Gastroesophageal sphincter (tissue), 4 donors: Measurements from ENCODE around the gene ARHGEF7. TPM values are rescaled to one million over a fixed set of nuclear protein-coding genes. Genes with fewer than 3 reads are reported as not detected.

Experiments
- ATAC-seq: fragments of 150-250 bp; one replicate; pipeline ENCODE4 v1.9.1; 2016; ENCODE audit warnings: mild to moderate bottlenecking, moderate library complexity
- H3K27ac ChIP-seq, 4 donors: fragments of 200-600 bp; sonication (generic) in 3 of 4; 1 replicate in 3 of 4; 2 replicates in 1 of 4; pipeline ENCODE4 v1.5.1; 2016 to 2019
- H3K27me3 ChIP-seq: fragments of 200-600 bp; sonication (generic); one replicate; pipeline ENCODE4 v1.5.1; 2019
- H3K36me3 ChIP-seq, 2 donors: fragments of 200-600 bp; sonication (generic); one replicate each; pipeline ENCODE4 v1.5.1; 2019; ENCODE audit warnings: control low read depth in 1 of 2
- H3K4me1 ChIP-seq, 3 donors: fragments of 200-600 bp; sonication (generic); 1 replicate in 2 of 3; 2 replicates in 1 of 3; pipeline ENCODE4 v1.5.1; 2016 to 2019; ENCODE audit warnings: control low read depth in 2 of 3
- H3K4me3 ChIP-seq, 2 donors: fragments of 200-600 bp; sonication (generic); one replicate each; pipeline ENCODE4 v1.5.1; 2019; ENCODE audit warnings: mild to moderate bottlenecking in 1 of 2, moderate library complexity in 1 of 2
- H3K9me3 ChIP-seq, 3 donors: fragments of 200-600 bp; sonication (generic); one replicate each; pipeline ENCODE4 v1.5.1; 2017 to 2019; ENCODE audit warnings: control low read depth in 2 of 3
- EP300 ChIP-seq: sonication (generic); formaldehyde crosslinking; IDR thresholded peaks from one replicate; pipeline ENCODE4 v1.6.1; 2017; ENCODE audit warnings: antibody characterized with exemption, mild to moderate bottlenecking
- POLR2A ChIP-seq, 2 donors: fragments of 450-650 bp; IDR thresholded peaks; one replicate each; pipeline ENCODE4 v1.6.1; 2017; ENCODE audit warnings: antibody characterized with exemption in 2 of 2, mild to moderate bottlenecking in 2 of 2, moderate library complexity in 1 of 2
- POLR2AphosphoS5 ChIP-seq: sonication (generic); formaldehyde crosslinking; IDR thresholded peaks from one replicate; pipeline ENCODE4 v1.6.1; 2017; ENCODE audit warnings: antibody characterized with exemption
- WGBS, 2 donors: methylation state at CpG; one replicate each; pipeline ENCODE4 v1.1.5; 2018; ENCODE audit warnings: low coverage in 1 of 2; 5-methylcytosine and 5-hydroxymethylcytosine counted together
- total RNA-seq, 4 donors: library from RNA; depleted of rRNA; stranded (reverse); fragments of >200 nt; gene quantifications; one replicate each; pipeline ENCODE4 v1.1.0, GENCODE V29; 2016
- TF ChIP-seq, protein P1 (sequence below), 4 experiments: fragments of 200-600 bp in 2 of 4; fragments of 450-650 bp in 2 of 4; sonication (generic) in 1 of 4; IDR thresholded peaks; one replicate each; pipeline ENCODE4 v1.5.1; 2017 to 2019; ENCODE audit warnings: antibody characterized with exemption in 4 of 4, mild to moderate bottlenecking in 2 of 4, moderate library complexity in 2 of 4

Gene ARHGEF7
- total RNA-seq, 4 donors from 2014 or later: 23.3 to 78.6 (median 47.2) TPM

DNA sequence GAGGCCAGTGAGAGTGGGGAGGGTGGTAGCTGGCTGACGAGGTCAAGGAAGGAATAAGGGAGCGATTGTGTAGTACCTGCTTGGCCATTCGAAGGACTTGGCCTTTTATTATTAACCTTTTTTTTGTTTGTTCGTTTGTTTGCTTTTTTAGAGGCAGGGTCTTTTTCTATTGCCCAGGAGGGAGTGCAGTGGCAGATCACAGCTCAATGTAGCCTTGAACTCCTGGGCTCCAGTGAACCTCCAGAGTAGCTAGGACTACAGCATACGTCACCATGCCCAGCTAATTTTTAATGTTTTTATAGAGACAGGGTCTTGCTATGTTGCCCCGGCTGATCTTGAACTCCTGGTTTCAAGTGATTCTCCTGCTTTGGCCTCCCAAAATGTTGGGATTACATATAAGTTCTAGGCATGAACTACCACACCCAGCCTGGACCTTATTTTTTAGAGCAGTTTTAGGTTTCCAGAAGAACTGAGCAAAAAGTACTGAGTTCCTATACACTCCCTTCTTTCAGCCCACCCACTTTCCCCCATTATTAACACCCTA, 25.5 kb downstream of the ARHGEF7 start:
- H3K27me3 ChIP-seq: peaks cover 30% of the 10 kb centered on the region
- H3K36me3 ChIP-seq: no peaks in the 10 kb centered on the region
- H3K27ac ChIP-seq: no peak overlapping the region
- H3K4me1 ChIP-seq: no peaks in the 10 kb centered on the region
- ATAC-seq: no peak
- no peak overlapping the region for H3K4me3 ChIP-seq
- H3K9me3 ChIP-seq: peaks cover 0 to 12% (median 0%) of the 10 kb centered on the region in 3 donors
- 79 to 81% methylated on average over 6 of the region's 6 CpGs for WGBS, 2 donors
- TF ChIP-seq, protein P1, sequence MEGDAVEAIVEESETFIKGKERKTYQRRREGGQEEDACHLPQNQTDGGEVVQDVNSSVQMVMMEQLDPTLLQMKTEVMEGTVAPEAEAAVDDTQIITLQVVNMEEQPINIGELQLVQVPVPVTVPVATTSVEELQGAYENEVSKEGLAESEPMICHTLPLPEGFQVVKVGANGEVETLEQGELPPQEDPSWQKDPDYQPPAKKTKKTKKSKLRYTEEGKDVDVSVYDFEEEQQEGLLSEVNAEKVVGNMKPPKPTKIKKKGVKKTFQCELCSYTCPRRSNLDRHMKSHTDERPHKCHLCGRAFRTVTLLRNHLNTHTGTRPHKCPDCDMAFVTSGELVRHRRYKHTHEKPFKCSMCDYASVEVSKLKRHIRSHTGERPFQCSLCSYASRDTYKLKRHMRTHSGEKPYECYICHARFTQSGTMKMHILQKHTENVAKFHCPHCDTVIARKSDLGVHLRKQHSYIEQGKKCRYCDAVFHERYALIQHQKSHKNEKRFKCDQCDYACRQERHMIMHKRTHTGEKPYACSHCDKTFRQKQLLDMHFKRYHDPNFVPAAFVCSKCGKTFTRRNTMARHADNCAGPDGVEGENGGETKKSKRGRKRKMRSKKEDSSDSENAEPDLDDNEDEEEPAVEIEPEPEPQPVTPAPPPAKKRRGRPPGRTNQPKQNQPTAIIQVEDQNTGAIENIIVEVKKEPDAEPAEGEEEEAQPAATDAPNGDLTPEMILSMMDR (IDR thresholded peaks at IDR 0.05): no peak
- no peak for TF ChIP-seq POLR2AphosphoS5
- no peak for TF ChIP-seq POLR2A (IDR thresholded peaks at IDR 0.05)
- no peak for TF ChIP-seq EP300

DNA sequence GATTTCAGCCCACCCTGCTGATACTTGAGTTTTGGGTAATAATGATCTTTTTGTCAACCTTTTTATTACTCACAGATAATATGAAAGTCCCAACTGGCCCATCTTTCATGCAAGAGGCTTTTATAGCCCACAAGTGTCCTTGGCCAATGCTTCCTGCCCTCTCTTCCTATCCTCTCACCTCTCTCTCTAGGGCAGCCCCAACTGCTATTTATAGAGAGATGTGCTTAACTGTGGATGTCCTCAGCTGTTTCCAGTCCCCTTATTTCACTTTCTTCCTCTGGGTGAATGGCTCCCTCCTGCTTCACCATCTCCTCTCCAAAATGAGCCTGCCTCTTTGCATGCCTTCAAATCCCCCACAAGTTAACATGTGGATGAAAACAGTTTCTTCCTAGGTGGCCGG, 27.4 kb downstream of the ARHGEF7 start:
- no peak overlapping the region for H3K27ac ChIP-seq
- H3K9me3 ChIP-seq: peaks cover 0 to 12% (median 0%) of the 10 kb centered on the region in 3 donors
- no peaks in the 10 kb centered on the region for H3K36me3 ChIP-seq
- peaks cover 25% of the 10 kb centered on the region for H3K27me3 ChIP-seq
- TF ChIP-seq POLR2AphosphoS5 (no peak), EP300 (no peak), POLR2A (IDR thresholded peaks at IDR 0.05) (no peak)
- TF ChIP-seq, protein P1 (IDR thresholded peaks at IDR 0.05): no peak
- no peak overlapping the region for H3K4me3 ChIP-seq
- no peak for ATAC-seq
- no peaks in the 10 kb centered on the region for H3K4me1 ChIP-seq
- 40% methylated on average over 1 of the region's 1 CpG; no CpG with 5 or more reads in 1 of the 2 donors for WGBS, 2 donors

DNA sequence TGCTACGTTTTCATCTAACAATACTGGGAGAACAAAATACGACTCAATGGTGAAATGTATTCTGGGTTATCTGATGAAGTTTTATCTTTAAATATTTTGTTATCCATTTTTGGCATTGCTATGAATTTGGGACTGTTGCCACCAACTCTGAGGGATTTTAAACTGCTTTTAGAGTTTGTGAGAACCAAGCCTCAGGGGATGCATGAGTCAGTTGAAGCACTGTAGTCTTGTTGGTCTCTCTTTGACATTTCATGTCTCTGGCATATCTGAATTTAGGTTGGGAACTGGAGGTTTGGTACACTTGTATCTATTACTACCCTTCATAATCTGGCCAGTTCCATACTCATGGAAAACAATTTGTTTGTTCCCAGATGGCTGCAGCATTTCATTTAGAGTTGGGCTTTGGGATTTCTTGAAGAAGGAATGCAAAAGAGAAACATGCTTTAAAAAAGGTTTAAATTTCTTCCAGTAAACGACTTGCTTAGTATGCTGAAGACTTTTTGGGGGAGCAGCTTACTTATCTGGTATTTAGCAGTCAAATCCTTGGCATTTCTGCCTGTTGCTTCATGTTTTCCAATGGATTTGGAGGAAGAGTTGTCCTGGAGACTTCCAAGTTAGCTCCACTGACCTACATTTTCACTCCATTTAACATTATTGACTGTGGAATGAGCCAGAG, 28.9 kb downstream of the ARHGEF7 start:
- H3K4me1 ChIP-seq: no peaks in the 10 kb centered on the region

DNA sequence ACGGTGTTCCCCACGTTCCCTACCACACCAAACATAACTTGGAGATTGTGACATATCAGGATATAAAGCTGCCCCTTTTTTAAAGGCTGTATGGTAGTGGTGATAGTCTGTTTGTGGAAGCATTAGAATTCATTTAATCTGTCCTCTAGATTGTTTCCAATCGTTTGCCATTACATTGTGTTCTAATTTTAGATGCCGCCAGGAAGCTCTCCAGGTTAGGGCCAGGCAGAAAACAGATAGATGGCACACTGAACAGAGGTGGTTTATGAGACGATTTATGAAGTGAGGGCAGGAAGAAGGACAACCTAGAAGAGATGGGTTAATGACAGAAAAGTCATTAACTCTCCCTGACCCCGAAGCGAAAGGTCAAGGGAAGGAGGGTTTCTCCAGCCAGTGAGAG, 30.0 kb downstream of the ARHGEF7 start:
- 59 to 66% methylated on average over 5 to 6 of the region's 7 CpGs for WGBS, 2 donors
- ATAC-seq: no peak
- no peaks in the 10 kb centered on the region for H3K36me3 ChIP-seq
- TF ChIP-seq POLR2AphosphoS5 (no peak), POLR2A (IDR thresholded peaks at IDR 0.05) (no peak), EP300 (no peak)
- TF ChIP-seq, protein P1 (IDR thresholded peaks at IDR 0.05): no peak
- H3K9me3 ChIP-seq: peaks cover 0 to 6% (median 0%) of the 10 kb centered on the region in 3 donors
- no peaks in the 10 kb centered on the region for H3K4me1 ChIP-seq
- no peak overlapping the region for H3K4me3 ChIP-seq
- no peak overlapping the region for H3K27ac ChIP-seq
- peaks cover 15% of the 10 kb centered on the region for H3K27me3 ChIP-seq

More for the DNA sequence above, 28.9 kb downstream of the ARHGEF7 start:
- TF ChIP-seq EP300 (no peak), POLR2AphosphoS5 (no peak), POLR2A (IDR thresholded peaks at IDR 0.05) (no peak)
- TF ChIP-seq, protein P1 (IDR thresholded peaks at IDR 0.05): no peak
- WGBS, 2 donors: 59 to 63% methylated on average over 2 to 3 of the region's 3 CpGs
- Histone ChIP-seq H3K27me3 (peaks cover 25% of the 10 kb centered on the region), H3K9me3 (peaks cover 0 to 12% (median 0%) of the 10 kb centered on the region in 3 donors), H3K4me3 (no peak overlapping the region), H3K27ac (no peak overlapping the region), H3K36me3 (no peaks in the 10 kb centered on the region)
- no peak for ATAC-seq

DNA sequence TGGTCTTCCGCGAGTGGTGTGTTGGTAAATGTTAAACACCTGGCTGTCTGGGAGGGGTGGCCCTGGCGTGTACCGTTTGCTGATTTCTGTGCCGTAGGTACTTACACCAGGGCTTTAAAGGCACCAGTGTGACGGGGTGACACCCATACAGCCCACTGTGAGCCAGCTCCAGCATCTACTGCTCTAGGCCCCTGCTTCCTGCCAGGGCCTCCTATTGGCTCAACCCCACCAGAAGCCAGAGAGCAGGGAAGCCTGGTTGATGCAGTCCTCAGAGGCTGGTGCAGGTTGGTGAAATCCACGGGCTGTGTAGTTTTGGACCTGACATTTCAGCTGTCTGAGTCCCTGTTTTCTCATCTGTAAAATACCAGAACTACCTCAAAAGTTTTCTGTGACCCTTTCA, 30.4 kb downstream of the ARHGEF7 start:
- Histone ChIP-seq H3K4me1 (no peaks in the 10 kb centered on the region), H3K27ac (no peak overlapping the region), H3K4me3 (no peak overlapping the region), H3K36me3 (no peaks in the 10 kb centered on the region), H3K27me3 (peaks cover 10% of the 10 kb centered on the region), H3K9me3 (peaks cover 0 to 1% (median 0%) of the 10 kb centered on the region in 3 donors)
- no peak for TF ChIP-seq POLR2AphosphoS5
- no peak for TF ChIP-seq POLR2A (IDR thresholded peaks at IDR 0.05)
- TF ChIP-seq, protein P1 (IDR thresholded peaks at IDR 0.05): no peak
- no peak for TF ChIP-seq EP300
- 67 to 70% methylated on average over 1 to 3 of the region's 7 CpGs for WGBS, 2 donors
- ATAC-seq: no peak
